ENCODE measurements around the gene LARP1.

DNA sequence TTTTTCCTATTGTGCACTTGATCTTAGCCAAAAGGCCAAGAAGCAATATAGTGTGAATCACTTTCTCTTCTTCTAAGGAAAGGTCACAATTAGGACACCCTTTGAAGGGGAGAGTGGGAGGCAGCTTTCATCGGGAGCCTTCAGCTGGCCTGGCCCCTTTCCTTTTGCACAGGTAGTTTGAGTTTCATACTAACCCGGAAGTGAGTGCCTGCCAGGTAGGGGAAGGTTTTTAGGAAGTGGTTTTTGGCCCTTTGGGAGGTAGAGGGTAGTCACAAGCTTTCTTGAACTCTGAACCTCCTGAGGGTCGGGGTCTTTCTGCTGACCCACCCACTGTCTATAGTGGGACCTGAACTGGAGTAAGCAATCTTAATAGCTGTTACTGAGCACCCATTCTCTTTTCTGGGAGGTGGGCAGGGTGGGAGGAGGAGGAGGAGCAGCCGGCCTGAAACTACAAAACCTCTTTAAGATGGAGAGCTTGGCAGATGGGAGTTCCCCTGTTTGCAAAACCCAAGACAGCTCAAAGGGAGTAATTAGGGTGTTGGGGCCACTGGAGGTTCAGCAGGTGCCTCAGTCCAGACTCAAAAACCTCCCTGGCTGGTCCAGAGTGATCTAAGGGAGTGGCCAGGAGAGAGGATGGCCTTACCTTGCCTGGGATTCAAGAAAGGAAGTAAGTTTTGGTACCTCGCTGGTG, 6.0 kb downstream of the LARP1 start:
- TF ChIP-seq POLR2AphosphoS5 (IDR thresholded peaks at IDR 0.05) = no peak
- TF ChIP-seq, protein P1, sequence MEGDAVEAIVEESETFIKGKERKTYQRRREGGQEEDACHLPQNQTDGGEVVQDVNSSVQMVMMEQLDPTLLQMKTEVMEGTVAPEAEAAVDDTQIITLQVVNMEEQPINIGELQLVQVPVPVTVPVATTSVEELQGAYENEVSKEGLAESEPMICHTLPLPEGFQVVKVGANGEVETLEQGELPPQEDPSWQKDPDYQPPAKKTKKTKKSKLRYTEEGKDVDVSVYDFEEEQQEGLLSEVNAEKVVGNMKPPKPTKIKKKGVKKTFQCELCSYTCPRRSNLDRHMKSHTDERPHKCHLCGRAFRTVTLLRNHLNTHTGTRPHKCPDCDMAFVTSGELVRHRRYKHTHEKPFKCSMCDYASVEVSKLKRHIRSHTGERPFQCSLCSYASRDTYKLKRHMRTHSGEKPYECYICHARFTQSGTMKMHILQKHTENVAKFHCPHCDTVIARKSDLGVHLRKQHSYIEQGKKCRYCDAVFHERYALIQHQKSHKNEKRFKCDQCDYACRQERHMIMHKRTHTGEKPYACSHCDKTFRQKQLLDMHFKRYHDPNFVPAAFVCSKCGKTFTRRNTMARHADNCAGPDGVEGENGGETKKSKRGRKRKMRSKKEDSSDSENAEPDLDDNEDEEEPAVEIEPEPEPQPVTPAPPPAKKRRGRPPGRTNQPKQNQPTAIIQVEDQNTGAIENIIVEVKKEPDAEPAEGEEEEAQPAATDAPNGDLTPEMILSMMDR (IDR thresholded peaks at IDR 0.05) = no peak
- TF ChIP-seq POLR2A (IDR thresholded peaks at IDR 0.05) = no peak

Data from prostate gland (tissue), 2 donors.